Activated CD4-positive, alpha-beta T cell treated with anti-CD3 and anti-CD28 coated beads, Interleukin-2, amount 50 U/mL, for 16 hours (primary cell): ENCODE measurements around the gene TPX2.
A peak's percentile ranks its signal among the peaks of the same experiment; 100 is the strongest.

Source experiments
- DNase-seq: peaks from one replicate; pipeline ENCODE4 v3.0.0-alpha.2; 2020

The TPX2 gene

DNA sequence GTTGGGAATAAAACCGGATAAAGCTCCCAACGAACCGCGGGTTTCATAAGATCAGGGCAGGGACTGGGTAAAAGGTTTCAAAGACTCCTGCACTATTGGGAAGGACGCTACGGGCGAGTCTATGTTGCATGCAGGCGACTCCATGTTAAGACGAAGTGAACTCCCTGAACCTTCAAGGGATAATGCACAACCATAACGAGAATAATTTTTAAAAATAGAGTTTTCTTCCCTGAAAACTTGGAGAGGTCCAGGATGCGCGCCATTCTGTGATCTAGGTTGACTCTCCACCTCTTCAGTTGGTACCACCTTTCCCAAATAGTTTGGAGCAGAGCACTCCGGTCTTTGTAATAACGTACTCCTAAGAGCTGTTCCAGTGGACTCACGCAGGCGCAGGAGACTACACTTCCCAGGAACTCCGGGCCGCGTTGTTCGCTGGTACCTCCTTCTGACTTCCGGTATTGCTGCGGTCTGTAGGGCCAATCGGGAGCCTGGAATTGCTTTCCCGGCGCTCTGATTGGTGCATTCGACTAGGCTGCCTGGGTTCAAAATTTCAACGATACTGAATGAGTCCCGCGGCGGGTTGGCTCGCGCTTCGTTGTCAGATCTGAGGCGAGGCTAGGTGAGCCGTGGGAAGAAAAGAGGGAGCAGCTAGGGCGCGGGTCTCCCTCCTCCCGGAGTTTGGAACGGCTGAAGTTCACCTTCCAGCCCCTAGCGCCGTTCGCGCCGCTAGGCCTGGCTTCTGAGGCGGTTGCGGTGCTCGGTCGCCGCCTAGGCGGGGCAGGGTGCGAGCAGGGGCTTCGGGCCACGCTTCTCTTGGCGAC is at the start of gene TPX2:
Gene TPX2, plus strand, starts transcription at position 562 of the 821 bp plus-strand sequence. CDS start 18,187 bp downstream, outside the sequence.
- peak; percentile 96 for DNase-seq

- DNase-seq, result no peak
Observed at GRCh38 chr20:31690124-31690666, 48.9 kb upstream of the TPX2 start.

DNA sequence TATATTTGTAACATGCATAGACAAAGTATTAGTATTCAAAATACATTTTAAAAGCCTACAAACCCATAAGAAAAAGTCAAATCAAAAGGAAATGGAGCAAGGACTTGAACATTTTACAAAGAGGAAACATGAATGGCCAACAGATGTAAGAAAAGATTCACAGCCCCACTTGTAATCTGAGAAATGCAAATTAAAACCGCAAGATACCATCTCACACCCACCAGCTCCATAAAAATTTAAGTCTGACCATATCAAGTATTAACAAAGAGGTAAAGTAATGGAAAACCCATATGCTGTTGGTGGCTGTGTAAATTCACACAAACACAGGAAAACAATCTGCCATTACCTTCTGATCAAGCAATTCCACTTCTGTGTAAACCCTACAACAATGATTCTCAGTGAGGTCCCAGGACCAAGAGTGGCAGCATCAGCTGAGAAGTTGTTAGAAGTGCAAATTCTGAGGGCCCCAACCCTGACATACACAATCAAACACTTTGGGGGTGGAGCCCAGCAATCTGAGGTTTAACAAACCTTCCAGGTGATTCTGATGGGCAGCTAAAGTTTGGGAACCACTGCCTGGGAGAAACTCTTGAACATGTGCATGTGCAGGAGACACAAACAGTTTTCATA is 47.3 kb upstream of the TPX2 start:
- no peak for DNase-seq

DNA sequence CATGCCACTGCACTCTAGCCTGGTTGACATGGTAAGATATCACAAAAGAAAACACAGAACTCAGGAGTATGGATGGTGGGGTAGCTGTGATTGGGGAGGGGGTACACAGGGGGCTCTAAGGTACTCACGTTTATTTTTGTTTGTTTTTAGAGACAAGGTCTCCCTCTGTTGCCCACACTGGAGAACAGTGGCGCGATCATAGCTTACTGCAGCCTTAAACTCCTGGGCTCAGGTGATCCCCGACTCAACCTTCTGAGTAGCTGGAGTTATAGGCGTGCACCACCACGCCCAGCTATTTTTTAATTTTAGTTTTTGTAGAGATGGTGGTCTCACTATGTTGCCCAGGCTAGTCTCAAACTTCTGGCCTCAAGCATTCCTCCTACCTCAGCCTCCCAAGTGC is 45.7 kb upstream of the TPX2 start:
- no peak for DNase-seq

DNA sequence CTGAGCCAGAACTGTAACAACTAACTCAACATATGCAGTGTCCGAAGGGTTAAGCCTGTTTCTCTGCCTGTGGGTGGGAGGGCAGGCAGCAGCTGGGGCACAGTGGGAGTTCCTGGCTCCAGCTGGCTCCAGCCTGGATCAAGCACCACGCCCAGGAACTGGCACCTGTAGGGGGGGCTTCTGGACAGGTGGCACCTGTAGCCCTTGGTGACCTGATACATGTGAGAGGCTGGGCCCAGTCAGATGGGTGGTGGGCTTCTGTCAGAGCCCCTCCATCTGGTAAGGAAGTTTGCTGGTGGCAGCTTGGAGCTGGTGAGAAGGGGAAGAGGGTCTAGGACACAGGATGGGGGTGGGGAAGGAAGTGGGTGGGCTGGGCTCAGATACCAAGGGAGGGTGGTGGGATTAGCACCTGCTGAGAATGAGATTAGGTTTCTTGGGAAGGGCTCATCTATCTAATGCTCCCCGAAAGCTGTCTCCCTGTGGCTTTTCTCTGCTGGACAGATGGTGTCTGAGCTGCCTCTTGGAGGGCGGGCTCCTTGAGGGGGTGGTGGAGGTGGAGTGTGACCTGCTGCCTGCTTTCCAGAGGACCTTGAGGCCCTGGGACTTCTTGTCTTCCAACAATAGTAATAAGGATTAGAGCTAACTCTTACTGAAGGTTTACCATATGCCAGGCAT is 45.0 kb upstream of the TPX2 start:
- DNase-seq, result no peak

- DNase-seq, result no peak
Observed at GRCh38 chr20:31694842-31695593, 44.1 kb upstream of the TPX2 start.

DNA sequence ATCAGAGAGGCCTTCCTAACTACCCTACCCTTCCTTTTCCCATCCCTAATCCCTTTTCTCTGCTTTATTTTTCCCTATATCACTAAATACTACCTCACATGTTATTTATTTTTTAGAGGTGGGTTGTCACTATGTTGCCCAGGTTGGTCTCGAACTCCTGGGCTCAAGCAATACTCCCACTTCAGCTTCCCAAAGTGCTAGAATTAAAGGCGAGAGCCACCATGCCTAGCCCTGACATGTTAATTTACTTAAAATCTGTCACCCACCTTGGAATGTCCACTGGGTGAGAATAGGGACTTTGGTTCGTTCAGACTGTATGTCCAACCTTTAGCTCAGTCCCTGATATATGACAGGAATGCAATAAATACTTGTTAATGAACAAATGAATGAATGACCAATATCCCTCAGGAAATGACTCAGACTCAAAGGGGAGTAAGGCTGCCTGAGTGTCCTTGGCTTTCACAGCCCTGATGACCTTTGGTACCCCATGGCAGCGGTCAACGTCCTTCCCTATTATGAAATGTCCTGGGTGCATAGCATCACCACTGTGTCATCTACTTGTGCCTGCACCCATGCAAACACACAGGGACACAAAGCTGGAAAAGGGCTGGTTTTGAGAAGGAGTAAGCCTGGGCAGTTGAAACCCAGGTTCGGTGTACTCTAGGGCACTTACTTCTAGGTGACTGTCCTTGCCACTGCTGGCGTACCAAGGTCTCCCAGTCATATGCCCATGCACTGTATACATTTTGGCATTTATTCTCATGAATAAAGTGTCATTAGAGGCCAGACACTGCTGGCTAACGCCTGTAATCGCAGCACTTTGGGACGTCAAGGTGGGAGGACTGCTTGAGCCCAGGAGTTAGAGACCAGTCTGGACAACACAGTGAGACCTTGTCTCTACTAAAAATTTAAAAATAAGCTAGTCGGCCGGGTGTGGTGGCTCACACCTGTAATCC is 43.0 kb upstream of the TPX2 start:
- DNase-seq, result no peak

DNA sequence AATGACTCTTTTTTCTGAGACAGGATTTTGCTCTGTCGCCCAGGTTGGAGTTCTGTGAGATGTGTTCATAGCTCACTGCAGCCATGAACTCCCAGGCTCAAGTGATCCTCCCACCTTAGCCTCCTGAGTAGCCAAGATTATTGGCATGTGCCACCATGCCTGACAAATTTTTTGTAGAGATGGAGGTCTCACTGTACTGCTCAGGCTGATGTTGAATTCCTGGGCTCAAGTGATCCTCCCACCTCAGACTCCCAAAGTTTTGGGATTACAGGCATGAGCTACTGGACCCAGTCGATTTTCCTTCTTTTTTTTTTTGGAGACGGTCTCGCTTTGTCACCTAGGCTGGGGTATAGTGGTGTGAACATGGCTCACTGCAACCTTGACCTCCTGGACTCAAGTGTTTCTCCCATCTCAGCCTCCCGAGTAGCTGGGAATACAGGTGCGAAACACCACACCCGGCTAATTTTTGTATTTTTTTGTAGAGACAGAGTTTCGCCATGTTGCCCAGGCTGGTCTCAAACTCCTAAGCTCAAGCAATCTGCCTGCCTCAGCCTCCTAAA is 40.8 kb upstream of the TPX2 start:
- DNase-seq, result no peak

- peak; percentile 83 for DNase-seq
Observed at GRCh38 chr20:31698803-31699718, 40.0 kb upstream of the TPX2 start.

DNA sequence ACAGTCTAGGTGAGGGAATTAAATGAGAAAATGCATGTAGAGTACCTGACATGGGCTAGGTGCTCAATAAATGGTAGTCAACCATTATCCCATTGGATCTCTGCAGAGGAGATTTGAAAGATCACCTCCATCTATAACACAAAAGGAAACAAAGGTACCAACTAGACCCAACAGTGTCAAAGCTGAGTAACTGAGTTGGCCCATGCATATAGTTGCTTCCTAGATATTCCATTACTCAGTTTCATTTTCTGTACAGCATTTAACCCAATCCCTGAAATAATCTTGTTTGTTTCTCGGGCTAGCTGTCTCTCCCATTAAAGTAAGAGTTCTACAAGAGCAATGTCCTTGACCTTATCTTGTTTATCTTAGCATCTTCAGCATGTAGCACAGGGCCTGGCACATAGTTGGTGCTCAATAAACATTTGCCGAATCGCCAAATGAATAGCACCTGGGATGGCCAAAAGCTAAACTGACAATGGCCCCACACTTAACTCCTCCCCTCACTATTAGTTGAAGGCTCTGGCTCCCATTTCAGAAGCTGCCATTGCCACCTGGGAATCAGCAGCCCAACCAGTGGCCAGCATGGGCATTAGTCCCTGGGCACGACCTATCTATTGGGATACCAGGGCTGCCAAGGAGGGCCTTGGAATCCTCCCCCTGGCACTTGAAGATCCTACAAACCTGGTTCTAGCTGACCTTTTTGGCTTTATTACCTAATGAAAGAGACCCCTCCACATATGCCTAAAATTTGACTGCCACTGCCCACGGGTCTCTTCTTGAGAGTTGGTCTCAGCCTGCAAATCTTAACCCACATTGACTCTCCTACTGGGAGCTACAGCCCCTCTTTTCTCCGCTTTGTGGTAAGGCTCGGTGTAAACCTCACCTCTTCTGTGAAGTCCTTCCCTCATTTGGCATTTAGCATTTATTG is 39.0 kb upstream of the TPX2 start:
- DNase-seq, result no peak

- DNase-seq, result no peak
Observed at GRCh38 chr20:31700747-31701146, 38.3 kb upstream of the TPX2 start.

- no peak for DNase-seq
Observed at GRCh38 chr20:31701591-31701990, 37.5 kb upstream of the TPX2 start.

- no peak for DNase-seq
Observed at GRCh38 chr20:31704225-31705119, 34.6 kb upstream of the TPX2 start.

DNA sequence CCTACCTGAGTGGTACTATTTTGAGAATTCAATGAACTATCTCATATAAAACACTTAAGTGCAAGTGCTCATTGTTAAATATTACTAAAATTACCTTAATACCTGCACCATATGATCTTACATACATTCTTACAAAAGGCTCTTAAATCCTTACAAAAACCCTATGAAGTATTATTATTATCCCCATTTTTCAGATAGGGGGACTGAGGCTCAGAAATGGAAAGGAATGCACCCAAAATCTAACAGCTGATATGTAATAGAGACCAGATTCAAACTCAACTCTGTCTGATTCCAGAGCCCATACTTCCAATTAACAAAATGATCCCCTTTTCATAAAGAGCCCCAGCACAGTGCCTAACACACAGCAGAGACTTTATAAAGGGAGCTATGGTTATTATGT is 33.9 kb upstream of the TPX2 start:
- DNase-seq, result no peak

DNA sequence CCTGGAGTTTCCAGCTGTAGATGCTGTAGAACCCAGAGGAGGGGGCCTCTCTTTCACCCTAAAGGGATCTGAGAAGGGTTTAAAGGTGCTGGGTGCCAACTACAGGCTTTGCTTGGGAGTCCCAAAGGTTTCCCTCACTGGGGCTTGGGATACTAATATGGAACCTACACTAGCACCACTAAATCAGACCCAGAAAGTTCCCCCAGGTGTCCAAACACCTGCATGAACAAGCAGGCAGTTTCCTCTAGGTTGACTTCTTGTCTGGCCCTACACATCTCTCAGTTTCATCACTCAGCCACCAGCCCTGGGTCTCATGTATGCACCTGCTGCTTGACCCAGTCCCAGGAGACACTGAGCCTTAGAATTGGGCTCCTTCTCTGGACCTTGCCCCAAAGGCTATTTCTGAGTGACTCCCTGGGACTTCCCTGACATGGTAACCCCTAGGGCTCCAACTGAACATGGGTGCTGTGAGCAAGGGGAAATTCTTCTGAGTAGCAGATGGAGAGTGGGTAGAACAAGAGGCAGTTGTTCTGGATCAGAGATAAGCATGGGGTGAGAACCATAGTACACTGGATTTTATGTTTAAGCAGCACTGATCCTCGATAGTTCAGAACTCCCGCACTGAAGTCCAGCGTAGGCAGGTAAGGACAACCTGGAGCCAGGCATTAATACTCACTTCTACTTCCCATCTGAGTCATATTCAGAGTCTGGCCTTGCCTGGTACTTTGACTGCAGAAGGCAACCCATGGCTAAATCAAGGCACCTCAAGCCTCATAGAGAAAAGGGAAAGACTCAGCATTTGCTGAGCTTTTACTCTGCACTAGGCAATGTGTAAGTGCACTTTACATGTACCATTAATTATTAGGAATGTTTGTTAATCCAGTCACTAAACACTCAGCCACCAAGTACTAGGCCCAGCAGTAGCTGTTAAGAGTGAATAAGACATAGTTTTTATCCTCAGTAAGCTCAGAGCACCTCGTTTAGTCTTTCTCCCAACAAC is 33.2 kb upstream of the TPX2 start:
- no peak for DNase-seq

DNA sequence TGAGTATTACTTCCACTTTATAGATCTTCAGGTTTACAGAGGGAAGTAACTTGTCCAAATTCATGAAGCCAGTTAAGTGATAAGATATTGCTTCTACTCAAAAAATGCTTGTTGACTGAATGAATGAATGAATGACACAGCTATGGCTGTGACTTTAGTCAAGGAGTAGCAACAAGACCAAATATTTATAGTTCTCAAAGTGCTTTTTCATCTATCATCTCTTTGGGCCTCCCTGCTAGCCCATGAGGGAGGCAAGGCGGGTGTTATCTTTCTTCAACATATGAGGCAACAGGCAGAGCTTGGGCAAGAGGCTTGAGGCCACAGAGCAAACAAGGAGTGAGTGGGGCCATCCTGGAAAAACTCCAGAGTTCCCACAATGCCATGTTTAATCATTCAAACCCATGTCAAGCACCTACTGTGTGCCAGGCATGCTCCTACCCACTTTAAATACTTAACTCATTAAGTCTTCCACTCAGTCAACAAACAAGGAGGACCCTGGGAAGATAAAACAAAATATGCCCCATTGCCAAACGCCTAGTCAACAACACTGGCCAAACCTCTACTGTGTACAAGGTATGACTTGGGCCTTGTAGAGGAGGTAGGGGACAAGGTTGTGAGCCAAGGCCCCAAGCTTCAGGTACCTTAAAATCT is 32.4 kb upstream of the TPX2 start:
- DNase-seq, result no peak
